Measurements from ENCODE around the gene GPR137. TPM values are rescaled to one million over a fixed set of nuclear protein-coding genes. Genes with fewer than 3 reads are reported as not detected.

The GPR137 gene
- total RNA-seq, 3 donors from 2014 or later (not counting 1 experiment from before 2014, with no cell fraction given) = 29.1 to 61.3 (median 34.4) TPM

GRCh38 chr11:64320556-64320955 lies 34.9 kb downstream of the GPR137 start:
- WGBS (ENCODE audit: insufficient coverage) = 100% methylated on average over 7 of the region's 7 CpGs
- H3K36me3 ChIP-seq (ENCODE audit: control insufficient read depth, insufficient read depth, low read length) = peaks cover 17% of the 10 kb centered on the region
- no peak for TF ChIP-seq CTCF (IDR thresholded peaks at IDR 0.05)
- H3K4me3 ChIP-seq (ENCODE audit: low read length) = no peak overlapping the region
- intact Hi-C loops (cut with micrococcal nuclease) = no loop called here
- Mint-ChIP-seq H3K36me3 (no peaks in the 10 kb centered on the region), H3K4me1 (peaks cover 46 to 51% of the 10 kb centered on the region in 2 donors), H3K4me3 (peak overlapping the region; percentile 28), H3K27me3 (ENCODE audit: low read depth in 2 of 2) (no peaks in the 10 kb centered on the region), H3K27ac (peak overlapping the region; percentile 26 to 99), H3K9me3 (no peaks in the 10 kb centered on the region)
- no peaks in the 10 kb centered on the region for H3K9me3 ChIP-seq (ENCODE audit: control insufficient read depth, insufficient read depth, low read length)
- H3K27ac ChIP-seq (ENCODE audit: low read length) = no peak overlapping the region
- ATAC-seq = no peak
- DNase-seq = no peak
- H3K27me3 ChIP-seq (ENCODE audit: control insufficient read depth, insufficient read depth, low read length) = no peaks in the 10 kb centered on the region
- peaks cover 30% of the 10 kb centered on the region for H3K4me1 ChIP-seq (ENCODE audit: control insufficient read depth, insufficient read depth, low read length)

GRCh38 chr11:64321026-64321425 lies 35.4 kb downstream of the GPR137 start:
- Mint-ChIP-seq H3K27me3 (ENCODE audit: low read depth in 2 of 2) (no peaks in the 10 kb centered on the region), H3K4me3 (no peak overlapping the region), H3K27ac (peak overlapping the region; percentile 26 to 99), H3K4me1 (peaks cover 46 to 51% of the 10 kb centered on the region in 2 donors), H3K36me3 (no peaks in the 10 kb centered on the region), H3K9me3 (no peaks in the 10 kb centered on the region)
- no peak overlapping the region for H3K4me3 ChIP-seq (ENCODE audit: low read length)
- H3K9me3 ChIP-seq (ENCODE audit: control insufficient read depth, insufficient read depth, low read length) = no peaks in the 10 kb centered on the region
- no peaks in the 10 kb centered on the region for H3K27me3 ChIP-seq (ENCODE audit: control insufficient read depth, insufficient read depth, low read length)
- intact Hi-C loops (cut with micrococcal nuclease) = no loop called here
- DNase-seq (no peak), ATAC-seq (no peak)
- peaks cover 30% of the 10 kb centered on the region for H3K4me1 ChIP-seq (ENCODE audit: control insufficient read depth, insufficient read depth, low read length)
- no peak for TF ChIP-seq CTCF (IDR thresholded peaks at IDR 0.05)
- 93% methylated on average over 5 of the region's 5 CpGs for WGBS (ENCODE audit: insufficient coverage)
- no peak overlapping the region for H3K27ac ChIP-seq (ENCODE audit: low read length)
- peaks cover 16% of the 10 kb centered on the region for H3K36me3 ChIP-seq (ENCODE audit: control insufficient read depth, insufficient read depth, low read length)

GRCh38 chr11:64321533-64321932 lies 35.9 kb downstream of the GPR137 start:
- H3K4me3 Mint-ChIP-seq = no peak overlapping the region
- H3K27ac ChIP-seq (ENCODE audit: low read length) = no peak overlapping the region
- no peak for DNase-seq
- no peak for ATAC-seq
- no peak overlapping the region for H3K4me3 ChIP-seq (ENCODE audit: low read length)
- peaks cover 16% of the 10 kb centered on the region for H3K36me3 ChIP-seq (ENCODE audit: control insufficient read depth, insufficient read depth, low read length)
- TF ChIP-seq CTCF (IDR thresholded peaks at IDR 0.05) = no peak
- intact Hi-C loops (cut with micrococcal nuclease) = no loop called here
- no peaks in the 10 kb centered on the region for H3K9me3 Mint-ChIP-seq
- no peaks in the 10 kb centered on the region for H3K27me3 ChIP-seq (ENCODE audit: control insufficient read depth, insufficient read depth, low read length)
- WGBS (ENCODE audit: insufficient coverage) = 96% methylated on average over 5 of the region's 5 CpGs
- H3K27ac Mint-ChIP-seq = peak overlapping the region in 1 of 2 donors; percentile 99
- no peaks in the 10 kb centered on the region for H3K36me3 Mint-ChIP-seq
- no peaks in the 10 kb centered on the region for H3K9me3 ChIP-seq (ENCODE audit: control insufficient read depth, insufficient read depth, low read length)
- H3K27me3 Mint-ChIP-seq (ENCODE audit: low read depth in 2 of 2) = no peaks in the 10 kb centered on the region
- H3K4me1 Mint-ChIP-seq = peaks cover 44 to 47% of the 10 kb centered on the region in 2 donors
- peaks cover 25% of the 10 kb centered on the region for H3K4me1 ChIP-seq (ENCODE audit: control insufficient read depth, insufficient read depth, low read length)

GRCh38 chr11:64322925-64323260 lies 37.2 kb downstream of the GPR137 start:
- no peaks in the 10 kb centered on the region for H3K9me3 ChIP-seq (ENCODE audit: control insufficient read depth, insufficient read depth, low read length)
- Mint-ChIP-seq H3K27ac (no peak overlapping the region), H3K4me1 (peaks cover 30 to 38% of the 10 kb centered on the region in 2 donors), H3K9me3 (no peaks in the 10 kb centered on the region), H3K36me3 (no peaks in the 10 kb centered on the region), H3K27me3 (ENCODE audit: low read depth in 2 of 2) (no peaks in the 10 kb centered on the region), H3K4me3 (no peak overlapping the region)
- H3K27ac ChIP-seq (ENCODE audit: low read length) = no peak overlapping the region
- ATAC-seq = no peak
- H3K36me3 ChIP-seq (ENCODE audit: control insufficient read depth, insufficient read depth, low read length) = peaks cover 16% of the 10 kb centered on the region
- peaks cover 17% of the 10 kb centered on the region for H3K4me1 ChIP-seq (ENCODE audit: control insufficient read depth, insufficient read depth, low read length)
- no peak overlapping the region for H3K4me3 ChIP-seq (ENCODE audit: low read length)
- no peak for TF ChIP-seq CTCF (IDR thresholded peaks at IDR 0.05)
- H3K27me3 ChIP-seq (ENCODE audit: control insufficient read depth, insufficient read depth, low read length) = no peaks in the 10 kb centered on the region
- DNase-seq = no peak
- intact Hi-C loops (cut with micrococcal nuclease) = no loop called here
- WGBS (ENCODE audit: insufficient coverage) = 86% methylated on average over 7 of the region's 7 CpGs

All from natural killer cell (primary cell).